CD4-positive, alpha-beta T cell treated with Interleukin-21 for 1 hour (primary cell): ENCODE results near the gene GPR173.

Source experiments
- DNase-seq: peaks from one replicate; pipeline ENCODE4 v3.0.0-alpha.2; 2020

Gene GPR173

DNA sequence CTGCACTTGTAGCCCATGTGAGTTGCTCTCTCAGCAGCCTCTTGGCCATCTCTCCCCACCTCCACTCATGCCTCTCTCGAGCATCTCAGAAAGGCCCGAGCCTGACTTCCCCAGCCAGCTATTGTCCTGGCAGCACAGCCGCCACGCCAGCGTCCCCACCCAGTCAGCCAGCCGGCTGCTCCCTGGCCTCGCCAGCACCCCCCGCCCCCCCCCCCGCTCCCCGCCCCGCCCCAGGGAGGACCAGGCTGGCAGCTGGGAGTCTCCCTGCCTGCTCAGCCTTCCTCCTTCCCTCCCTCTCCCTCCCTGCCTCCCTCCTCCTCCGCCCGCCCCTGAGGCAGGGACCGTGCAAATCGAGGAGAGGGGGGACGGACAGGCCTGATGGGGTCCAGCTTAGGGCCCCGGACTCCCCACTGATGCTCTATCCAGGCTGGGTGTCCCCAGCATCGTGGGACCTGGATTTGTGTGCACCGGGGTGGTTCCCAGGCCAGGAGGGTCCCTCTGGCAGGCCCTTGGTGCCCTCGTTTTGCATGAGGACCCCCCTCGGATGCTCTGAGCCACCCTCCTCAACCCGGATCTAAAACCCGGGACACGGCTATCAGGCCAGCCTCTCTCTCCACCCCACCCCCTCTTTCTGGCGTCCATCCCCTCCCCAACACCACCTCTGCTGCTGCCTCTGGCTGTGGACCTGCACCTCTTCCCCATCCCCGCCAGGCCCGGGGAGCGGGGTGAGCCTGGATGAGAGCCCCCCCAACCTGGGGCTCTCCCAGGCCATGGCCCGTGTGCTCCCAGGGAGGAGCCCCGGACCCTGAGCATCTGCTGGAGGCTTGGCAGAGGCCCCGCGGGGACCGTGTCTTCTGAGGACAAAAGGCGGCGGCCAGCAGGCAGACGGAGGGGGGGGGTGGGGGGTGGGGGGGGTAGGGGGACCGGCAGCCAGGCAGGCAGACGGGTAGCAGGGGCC, at the start of gene GPR173:
Gene GPR173 (plus strand): TSS at position 621 of the 958 bp plus-strand sequence. CDS start 27,833 bp downstream, outside the sequence.
- DNase-seq, result no peak

DNA sequence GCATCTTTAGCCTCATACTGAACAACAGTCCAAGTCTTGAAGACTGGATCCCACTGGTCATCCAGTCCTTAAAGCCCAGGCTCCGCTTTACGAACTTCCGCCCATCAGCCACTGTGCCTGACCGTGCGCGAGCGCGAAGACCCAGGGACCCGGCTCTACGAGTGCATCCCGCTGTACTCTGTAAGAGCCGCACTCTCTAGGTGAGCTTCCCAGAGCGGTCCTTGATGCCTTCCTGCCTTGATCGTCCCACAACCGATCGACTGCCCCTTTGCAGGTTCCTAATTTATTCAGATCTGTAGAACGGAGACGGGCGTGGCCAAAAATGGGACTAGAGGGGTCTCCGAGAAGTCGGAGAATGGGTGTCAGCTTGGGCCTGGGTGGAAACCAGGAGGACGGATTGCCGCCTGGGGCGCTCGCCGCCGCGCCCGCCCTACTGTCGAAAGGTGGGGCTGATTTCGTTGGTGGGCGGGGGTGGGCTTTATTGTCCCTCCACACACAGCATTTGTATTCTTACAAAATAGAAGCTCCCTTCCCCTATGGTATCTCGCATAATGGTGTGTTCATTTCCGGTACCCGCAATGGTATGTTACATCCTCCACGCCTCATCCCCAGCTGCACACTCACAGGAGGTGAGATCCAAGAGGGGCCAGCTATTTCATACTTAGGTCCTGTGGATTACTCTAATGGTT, 48.0 kb upstream of the GPR173 start:
- no peak for DNase-seq

DNA sequence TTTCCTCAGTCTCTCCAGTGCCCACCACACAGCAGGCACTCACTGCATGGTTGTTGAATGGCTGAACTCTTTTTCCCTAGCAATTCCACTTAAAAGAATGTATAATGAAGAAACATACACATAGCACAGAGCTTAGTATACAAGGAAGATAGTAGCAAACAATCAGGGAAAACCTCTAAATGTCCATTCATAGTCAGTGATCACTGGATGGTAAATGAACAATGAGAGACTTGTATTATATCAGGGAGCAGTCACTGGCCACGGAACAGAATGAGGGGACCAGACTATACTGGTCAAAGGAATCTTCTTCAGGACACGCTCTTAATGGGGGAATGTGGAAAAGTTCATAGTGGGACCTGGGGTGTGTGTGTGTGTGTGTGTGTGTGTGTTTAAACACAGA, 46.6 kb upstream of the GPR173 start:
- DNase-seq, result no peak

DNA sequence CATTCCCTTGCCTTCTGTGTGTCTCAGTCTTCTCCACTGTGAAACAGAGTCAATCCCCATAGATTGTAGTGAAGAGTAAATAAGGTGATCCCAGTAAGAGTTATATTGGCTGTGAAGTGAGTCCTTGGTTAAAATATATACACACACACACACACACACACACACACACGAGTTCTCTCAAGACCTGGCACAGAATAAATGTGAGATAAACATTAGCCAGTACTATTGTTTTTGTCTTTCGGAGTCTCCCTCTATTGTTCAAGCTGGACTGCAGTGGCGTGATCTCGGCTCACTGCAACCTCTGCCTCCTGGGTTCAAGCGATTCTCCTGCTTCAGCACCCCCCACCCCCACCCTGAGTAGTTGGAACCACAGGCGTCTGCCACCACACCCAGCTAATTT, 45.5 kb upstream of the GPR173 start:
- DNase-seq, result no peak

GRCh38 chrX:53004038-53004437, 44.6 kb upstream of the GPR173 start:
- DNase-seq, result no peak

- DNase-seq, result no peak
These were observed 43.8 kb upstream of the GPR173 start for GRCh38 chrX:53004811-53005210.

- DNase-seq, result no peak
These were observed 43.3 kb upstream of the GPR173 start for GRCh38 chrX:53005327-53005726.

DNA sequence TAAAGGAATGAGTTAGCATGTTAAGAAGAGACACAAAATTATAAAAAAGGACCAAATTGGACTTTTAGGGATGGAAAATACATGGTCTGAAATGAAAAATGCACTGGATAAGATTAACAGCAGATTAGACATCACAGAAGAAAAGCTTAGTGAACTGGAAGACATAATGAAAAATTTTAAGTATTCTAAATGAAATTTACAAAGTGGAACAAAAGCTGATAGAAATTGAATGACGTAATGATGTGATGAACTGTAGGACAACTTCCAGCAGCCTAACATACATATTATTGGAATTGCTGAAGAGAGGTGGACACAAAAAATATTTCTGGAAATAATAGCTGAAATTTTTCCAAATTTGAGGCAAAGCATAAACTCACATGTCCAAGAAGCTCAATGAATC, 39.6 kb upstream of the GPR173 start:
- no peak for DNase-seq

DNA sequence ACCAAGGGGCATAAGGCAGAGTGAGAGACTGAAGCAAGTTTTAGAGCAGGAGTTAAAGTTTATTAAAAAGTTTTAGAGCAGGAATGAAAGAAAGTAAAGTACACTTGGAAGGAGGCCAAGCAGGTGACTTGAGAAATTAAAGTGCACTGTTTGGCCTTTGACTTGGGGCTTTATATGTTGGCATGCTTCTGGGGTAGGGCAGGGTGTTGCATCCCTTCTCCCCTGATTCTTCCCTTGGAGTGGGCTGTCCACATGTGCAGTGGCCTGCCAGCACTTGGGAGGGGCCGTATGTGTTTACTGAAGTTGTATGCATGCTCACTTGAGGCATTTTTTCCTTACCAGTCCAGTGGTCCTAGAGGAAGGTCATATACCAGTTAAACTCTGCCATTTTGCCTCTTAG, 35.3 kb upstream of the GPR173 start:
- no peak for DNase-seq

DNA sequence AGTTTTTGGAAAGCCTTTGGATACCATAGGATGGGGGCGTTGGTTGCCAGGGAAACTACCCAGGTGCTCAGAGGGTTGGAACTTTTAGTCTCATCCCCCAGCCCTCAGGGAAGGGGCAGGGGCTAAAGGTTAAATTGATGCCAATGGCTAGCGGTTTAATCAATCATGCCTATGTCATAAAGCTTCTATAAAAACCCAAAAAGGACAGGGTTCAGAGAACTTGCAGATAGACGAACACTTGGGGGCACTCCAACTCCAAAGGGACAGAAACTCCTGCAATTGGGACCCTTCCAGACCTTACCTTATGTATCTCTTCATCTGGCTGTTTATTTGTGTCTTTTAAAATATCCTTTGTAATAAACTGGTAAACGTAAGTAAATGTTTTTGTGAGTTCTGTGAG, 30.0 kb upstream of the GPR173 start:
- no peak for DNase-seq

GRCh38 chrX:53022381-53022780, 26.2 kb upstream of the GPR173 start:
- DNase-seq, result no peak

GRCh38 chrX:53028678-53029077, 19.9 kb upstream of the GPR173 start:
- no peak for DNase-seq

- DNase-seq, result no peak
These were observed 17.2 kb upstream of the GPR173 start for GRCh38 chrX:53031380-53031779.

DNA sequence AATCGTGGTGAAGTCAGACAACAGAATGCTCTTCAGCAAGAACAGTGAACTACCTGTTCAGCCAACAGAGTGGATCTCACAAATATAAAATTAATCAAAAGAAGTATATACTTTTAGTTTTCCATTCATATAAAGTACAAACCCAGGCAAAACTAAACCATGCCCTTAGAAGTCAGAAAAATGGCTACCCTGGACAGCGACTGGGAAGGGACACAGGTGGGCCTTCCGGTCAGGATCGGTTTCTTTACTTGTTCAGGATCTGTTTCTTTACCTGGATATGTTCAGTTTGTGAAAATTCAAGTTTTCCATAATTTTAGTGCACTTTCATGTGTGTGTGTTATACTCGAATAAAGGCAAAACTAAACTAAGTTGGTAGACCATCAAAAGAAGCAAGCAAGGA, 12.4 kb upstream of the GPR173 start:
- DNase-seq, result no peak

DNA sequence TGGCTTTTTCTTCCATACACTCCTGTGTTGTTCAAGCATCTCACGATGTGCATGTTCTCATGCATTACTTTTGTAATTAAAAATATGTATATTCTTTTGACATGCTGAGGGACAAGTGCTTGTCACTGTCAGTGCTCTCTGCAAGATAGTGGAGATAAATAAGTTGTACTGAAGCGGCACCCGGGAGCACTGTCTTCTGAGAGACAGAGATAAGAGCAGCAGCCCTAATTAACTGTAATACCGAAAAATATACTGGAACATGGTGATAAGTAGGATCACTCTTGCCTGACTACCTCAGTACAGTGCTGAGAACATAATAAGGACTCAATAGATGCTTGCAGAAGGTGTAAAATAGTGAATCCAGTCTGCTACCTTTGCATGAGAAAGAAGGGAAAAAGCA, 9.4 kb upstream of the GPR173 start:
- DNase-seq, result no peak

GRCh38 chrX:53044995-53045394, 3.6 kb upstream of the GPR173 start:
- no peak for DNase-seq

- no peak for DNase-seq
These were observed 1.4 kb upstream of the GPR173 start for GRCh38 chrX:53047228-53047627.

- DNase-seq, result no peak
These were observed 533 bp downstream of the GPR173 start for GRCh38 chrX:53049127-53049517.

DNA sequence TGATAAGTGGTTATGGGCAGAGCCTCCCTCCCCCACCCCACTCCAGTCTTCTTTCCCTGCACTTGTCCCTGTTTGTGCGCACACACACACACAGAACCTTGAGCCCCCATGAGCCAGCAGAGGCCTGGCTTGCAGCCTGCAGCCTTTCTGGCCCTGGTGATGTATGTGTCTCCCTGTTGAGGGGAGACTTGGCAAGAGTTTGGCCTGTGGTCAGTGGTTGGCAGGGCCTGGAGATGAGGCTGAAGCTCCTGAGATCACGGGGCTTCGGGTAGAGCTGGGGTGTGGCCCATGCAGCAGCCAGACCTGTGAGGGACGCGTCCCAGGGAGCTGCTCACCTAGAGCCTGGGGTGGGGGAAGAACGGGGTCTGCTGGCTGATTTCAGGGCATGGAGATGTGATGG, 2.3 kb downstream of the GPR173 start:
- no peak for DNase-seq

DNA sequence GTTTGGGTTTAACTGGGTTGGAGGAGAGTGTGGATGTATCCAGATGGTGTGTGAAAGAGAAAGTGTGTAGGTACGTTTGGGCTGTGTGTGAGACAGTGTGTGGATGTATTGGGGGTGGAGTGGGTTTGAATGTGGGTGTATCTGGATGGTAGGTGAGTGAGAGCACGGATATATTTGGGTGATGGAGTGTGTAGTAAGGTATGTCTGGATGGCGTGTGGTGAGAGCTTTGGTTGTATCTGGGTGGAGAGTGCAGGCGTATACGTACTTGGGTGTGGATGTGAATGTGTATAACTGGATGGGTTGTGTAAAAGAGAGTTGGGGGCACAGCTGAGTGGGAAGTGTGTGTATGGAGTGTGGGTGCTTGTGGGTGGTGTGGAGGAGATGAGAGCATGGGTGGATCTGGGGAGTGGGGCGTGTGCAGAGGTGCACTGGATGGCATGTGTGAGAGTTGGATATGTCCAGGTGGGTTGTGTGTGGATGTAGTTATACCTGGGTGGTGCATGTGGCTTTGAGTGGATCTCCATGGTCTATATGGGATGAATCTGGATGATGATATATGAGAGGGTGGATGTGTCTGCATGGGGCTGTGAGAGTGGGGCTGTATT, 6.8 kb downstream of the GPR173 start:
- DNase-seq, result no peak

DNA sequence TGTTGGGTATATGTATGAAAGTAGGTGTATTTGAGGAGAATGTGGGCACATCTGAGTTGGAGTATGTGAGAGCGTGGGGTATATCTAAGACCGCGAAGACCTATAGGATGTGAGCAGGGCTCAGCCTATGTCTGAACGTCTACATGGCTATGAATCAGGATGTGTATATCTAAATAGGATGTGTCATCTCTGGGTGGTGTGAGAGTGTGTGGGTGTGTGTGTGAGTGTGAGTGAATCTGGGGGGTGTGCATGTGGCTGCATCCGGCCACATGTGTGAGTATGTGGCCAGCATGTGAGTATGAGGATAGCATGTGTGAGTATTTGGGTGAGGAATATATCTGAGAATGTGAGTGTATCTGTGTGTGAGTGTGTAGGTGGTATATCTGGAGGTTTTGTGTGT, 7.7 kb downstream of the GPR173 start:
- no peak for DNase-seq

- DNase-seq, result no peak
These were observed 16.5 kb downstream of the GPR173 start for GRCh38 chrX:53065104-53065503.

DNA sequence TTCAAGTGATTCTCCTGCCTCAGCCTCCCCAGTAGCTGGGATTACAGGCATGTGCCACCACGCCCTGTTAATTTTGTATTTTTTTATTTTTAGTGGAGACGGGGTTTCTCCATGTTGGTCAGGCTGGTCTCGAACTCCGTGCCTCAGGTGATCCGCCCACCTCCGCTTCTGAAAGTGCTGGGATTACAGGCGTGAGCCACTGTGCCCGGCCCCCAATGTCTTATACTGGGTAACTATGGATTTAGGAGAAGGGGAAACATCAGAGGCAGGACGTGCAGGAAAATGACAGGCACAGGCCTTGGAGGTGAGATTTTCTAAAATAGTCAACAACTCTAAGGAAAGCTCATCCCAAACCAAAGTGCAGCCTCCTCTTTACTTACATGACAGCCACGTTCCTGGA, 22.5 kb downstream of the GPR173 start:
- no peak for DNase-seq
